Embryonic facial prominence (tissue), 1 donor: ENCODE data around the gene FARSA.
"Not testable (repeated sequence)": the region's sequence is repeated elsewhere in the genome, so short reads cannot be mapped to it uniquely, and the experiment has no call there.

ENCODE experiments used
- DNase-seq: peaks from one replicate; pipeline ENCODE4 v3.0.0-alpha.2; 2016; ENCODE audit errors: extremely low spot score

FARSA gene

DNA sequence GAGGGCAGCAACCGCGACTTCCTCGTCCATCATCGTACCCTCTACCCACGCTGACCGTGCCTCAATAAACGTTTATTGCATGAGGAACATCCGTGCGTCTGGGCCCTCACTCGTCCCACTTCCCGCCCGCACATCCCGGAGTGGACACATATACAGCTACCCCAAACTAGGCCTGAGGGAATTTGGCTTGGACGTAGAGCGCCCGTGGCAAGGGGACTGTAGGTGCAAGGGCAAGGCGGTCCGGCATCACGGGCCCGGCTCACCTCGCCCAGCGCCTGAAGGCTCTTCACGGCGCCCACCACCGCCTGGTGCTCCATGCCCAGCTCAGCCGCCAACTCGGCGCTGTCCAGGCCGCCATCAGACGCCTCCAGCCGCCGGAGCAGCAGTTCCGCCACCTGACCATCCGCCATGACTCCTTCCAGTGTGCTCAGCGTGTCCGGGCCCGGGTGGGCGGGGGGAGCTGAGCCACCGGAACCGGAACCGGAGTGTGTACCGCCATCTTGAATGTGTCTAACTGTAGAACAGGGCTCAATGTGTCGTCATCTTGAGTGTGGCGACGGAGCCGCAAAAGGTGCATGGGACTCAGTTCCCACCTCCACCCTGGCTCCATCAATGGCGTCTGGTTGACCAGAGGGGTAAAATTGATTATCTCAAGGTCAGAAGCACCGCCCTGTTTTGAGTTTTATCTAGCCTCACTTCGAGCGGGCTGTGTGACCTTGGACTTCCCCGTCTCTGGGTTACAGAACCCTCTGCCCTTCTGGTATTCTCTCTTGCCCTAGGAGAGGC lies at the start of gene FARSA:
Gene FARSA (minus strand): TSS at position 425 of the 786 bp plus-strand sequence. CDS start 15 bp downstream, at position 410.
- peak; percentile 71 for DNase-seq

DNA sequence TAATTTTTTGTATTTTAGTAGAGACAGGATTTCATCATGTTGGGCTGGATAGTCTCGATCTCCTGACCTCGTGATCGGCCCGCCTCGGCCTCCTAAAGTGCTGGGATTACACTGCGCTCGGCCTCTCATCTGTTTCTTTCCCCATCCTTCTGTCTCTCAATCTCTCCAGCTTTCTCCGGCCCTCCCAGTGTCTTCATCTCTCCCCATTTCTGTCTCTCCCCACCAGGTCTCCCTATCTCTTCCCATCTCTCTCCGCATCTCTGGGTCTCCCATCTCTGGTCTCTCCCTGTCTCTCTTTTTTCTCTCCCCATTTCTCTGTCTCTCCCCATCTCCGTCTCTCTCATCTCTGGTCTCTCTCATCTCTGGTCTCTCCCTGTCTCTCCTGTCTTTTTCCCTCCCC lies 49.6 kb upstream of the FARSA start:
- no peak for DNase-seq

- no peak for DNase-seq
Measured at GRCh38 chr19:12982648-12983047, 49.1 kb upstream of the FARSA start.

- DNase-seq, result no peak
Measured at GRCh38 chr19:12979974-12980373, 46.5 kb upstream of the FARSA start.

GRCh38 chr19:12976109-12976508 lies 42.6 kb upstream of the FARSA start:
- DNase-seq, result not testable (repeated sequence)

GRCh38 chr19:12975221-12975741 lies 41.8 kb upstream of the FARSA start:
- no peak for DNase-seq

DNA sequence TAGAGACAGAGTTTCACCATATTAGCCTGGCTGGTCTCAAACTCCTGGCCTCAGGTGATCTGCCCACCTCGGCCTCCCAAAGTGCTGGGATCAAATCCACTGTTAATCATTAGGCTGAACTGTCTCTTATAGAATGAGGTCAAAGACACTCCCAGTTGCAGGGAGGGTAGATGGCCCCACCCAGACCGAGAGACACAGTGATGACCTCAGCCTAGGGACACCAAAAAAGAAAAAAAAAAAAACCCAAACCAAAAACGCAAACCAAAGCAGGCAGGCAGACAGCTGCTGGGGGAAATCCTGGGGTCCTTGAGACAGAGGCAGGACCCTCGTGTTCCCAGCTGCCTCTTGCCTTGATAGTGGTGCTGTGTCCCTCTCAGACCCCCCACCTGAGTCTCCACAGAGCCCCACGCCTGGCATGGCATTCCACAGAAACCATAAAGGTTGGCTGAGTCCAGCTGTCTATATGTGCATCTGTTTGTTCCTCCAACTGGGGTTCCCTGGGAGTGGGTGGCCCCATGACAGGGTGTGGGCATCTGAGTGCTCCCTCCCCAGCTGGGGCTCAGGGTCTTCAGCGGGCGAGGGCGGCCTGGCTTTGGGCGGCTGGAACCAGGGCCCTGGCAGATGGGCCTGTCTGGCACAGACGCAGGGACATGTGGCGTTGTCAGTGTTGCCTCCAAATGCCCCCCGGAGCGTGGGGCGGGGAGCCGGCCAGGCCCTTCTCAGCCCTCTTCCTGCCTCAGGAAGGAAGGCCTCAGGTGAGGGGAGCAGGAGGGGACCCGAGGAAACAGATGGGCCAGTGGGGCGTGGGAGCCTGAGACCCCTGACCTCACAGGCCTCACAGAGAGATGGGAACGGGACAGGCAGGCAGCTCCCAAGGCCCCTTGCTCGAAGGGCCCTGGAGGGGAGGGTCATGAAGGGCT lies 41.0 kb upstream of the FARSA start:
- DNase-seq, result no peak

DNA sequence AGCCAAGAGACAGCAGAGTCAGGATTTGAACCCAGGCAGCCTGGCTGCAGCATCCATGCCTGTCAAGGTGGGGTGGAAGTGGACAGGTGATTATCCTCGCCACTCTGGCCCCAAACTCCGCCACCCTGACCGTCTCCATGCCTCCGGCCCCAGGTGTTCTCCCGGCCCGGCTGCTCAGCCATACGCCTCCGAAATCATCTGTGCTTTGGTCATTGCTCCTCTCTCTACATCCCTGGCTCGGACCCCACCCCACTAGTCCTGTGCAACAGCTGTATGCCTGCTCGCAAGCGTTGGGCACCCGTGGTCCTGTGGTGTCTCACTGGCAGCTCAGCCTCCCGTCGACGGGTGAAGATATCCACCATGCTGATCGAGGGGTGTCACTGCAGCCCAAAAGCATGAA lies 39.7 kb upstream of the FARSA start:
- DNase-seq, result no peak

GRCh38 chr19:12970070-12970820 lies 36.7 kb upstream of the FARSA start:
- no peak for DNase-seq

DNA sequence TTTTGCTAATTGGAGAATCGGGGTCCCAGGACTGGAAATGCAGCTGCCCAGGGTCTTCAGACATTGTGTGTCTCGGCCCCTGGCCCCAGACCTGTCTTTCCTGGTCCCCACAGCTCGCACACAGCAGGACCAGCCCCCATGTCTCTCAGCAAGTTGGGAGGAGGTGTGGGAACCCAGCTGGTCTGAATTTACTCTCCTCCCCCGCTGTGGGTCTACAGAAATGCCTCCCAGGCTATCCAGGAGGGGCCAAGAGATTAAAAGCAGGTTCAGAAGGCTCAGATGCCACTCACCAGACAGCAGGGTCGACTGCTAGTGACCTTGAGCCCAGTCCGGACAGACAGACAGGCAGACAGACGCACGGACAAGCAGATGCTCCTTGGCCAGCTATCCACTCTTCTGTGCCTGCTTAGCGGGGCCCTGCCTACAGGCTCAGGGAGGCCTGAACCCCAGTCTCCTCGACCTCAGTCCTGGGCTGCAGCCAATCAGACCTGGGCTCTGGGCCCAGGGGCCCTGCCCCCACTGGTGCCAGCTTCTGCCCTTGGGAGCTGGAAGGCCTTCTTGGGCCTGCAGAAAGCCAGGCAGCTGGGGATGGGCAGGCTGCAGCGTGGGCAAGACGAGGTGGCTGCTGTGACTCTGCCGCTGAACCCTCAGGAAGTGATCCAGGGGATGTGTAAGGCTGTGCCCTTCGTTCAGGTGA lies 35.9 kb upstream of the FARSA start, which contains the start of gene DAND5:
Gene DAND5 (plus strand): TSS at position 285 of the 697 bp plus-strand sequence. CDS start 85 bp downstream, at position 370.
- DNase-seq, result no peak

- DNase-seq, result no peak
Measured at GRCh38 chr19:12967907-12968306, 34.4 kb upstream of the FARSA start.

GRCh38 chr19:12965812-12966135 lies 32.3 kb upstream of the FARSA start:
- DNase-seq, result no peak

GRCh38 chr19:12965017-12965811 lies 31.7 kb upstream of the FARSA start:
- DNase-seq, result no peak

DNA sequence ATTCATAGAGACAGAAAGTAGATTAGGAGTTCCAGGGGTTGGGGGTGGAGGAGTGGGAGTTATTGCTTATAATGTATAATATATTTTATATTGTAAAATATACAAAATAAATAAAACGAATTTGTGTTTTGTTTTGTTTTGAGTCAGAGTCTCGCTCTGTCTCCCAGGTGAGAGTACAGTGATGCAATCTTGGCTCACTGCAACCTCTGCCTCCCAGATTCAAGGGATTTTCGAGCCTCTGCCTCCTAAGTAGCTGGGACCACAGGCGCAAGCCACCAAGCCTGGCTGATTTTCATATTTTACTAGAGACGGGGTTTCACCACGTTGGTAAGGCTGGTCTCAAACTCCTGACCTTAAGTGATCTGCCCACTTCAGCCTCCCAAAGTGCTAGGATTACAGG lies 26.0 kb upstream of the FARSA start:
- DNase-seq, result no peak

GRCh38 chr19:12957389-12957952 lies 24.0 kb upstream of the FARSA start:
- DNase-seq, result not testable (repeated sequence)

GRCh38 chr19:12956446-12957388 lies 23.2 kb upstream of the FARSA start, which contains the start of gene GADD45GIP1:
Gene GADD45GIP1 (minus strand): TSS chr19:12957223. CDS start chr19:12957212, 11 bp downstream.
- DNase-seq, result no peak

- no peak for DNase-seq
Measured at GRCh38 chr19:12955996-12956395, 22.5 kb upstream of the FARSA start.

GRCh38 chr19:12955575-12955974 lies 22.1 kb upstream of the FARSA start:
- not testable (repeated sequence) for DNase-seq

DNA sequence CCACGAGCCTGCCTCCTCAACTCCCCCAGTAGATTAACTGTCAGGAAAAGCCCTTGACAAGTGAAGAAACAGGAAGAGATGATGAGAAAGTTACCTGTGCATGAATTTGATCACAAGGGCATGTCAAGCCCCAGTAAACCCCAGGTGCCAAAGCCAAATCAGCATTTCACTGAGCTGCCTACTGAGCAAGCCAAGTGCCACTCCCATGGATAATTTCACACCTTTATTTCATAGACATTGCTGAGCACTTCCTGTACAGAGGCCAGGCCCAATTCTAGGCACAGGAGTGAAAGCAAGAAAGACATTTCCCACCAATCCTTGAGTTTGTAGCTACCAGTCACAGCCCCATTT lies 21.1 kb upstream of the FARSA start:
- DNase-seq, result no peak
